Choroid plexus epithelial cell (primary cell): ENCODE data around the gene SPATS2L.

Experiments used
- DNase-seq: peaks from one replicate; pipeline ENCODE4 v3.0.0-alpha.2; 2010; ENCODE audit warnings: low read depth
- H3K4me3 ChIP-seq: 2 replicates; pipeline ENCODE4 v1.5.1; 2011; ENCODE audit warnings: low read depth, mild to moderate bottlenecking, control low read depth, low read length, moderate library complexity
- TF ChIP-seq, protein P1 (sequence below): conservative IDR thresholded peaks from 2 replicates; pipeline ENCODE4 v1.5.1; 2011; ENCODE audit warnings: low read depth, mild to moderate bottlenecking, control low read depth, inconsistent platforms, low read length, moderate library complexity

The SPATS2L gene

DNA sequence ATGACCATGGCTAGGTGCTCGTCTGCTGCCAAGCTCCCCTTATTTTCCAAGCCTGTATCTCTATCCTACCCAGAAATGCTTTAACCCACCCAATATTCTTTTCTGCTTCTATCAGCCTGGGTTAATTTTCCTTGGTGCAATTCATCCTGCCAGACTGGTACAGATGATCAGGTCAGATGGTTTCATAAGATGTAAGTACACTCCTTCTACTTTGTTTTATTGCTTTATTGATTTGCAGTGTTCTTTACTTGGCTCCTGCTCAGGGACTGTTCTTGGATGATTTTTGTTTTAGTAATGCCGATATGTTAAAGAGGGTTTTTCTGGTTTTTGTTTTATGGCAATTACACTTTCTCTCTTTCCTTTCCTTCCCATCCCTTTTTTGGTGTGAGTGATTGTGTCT, 217.1 kb downstream of the SPATS2L start:
- TF ChIP-seq, protein P1, sequence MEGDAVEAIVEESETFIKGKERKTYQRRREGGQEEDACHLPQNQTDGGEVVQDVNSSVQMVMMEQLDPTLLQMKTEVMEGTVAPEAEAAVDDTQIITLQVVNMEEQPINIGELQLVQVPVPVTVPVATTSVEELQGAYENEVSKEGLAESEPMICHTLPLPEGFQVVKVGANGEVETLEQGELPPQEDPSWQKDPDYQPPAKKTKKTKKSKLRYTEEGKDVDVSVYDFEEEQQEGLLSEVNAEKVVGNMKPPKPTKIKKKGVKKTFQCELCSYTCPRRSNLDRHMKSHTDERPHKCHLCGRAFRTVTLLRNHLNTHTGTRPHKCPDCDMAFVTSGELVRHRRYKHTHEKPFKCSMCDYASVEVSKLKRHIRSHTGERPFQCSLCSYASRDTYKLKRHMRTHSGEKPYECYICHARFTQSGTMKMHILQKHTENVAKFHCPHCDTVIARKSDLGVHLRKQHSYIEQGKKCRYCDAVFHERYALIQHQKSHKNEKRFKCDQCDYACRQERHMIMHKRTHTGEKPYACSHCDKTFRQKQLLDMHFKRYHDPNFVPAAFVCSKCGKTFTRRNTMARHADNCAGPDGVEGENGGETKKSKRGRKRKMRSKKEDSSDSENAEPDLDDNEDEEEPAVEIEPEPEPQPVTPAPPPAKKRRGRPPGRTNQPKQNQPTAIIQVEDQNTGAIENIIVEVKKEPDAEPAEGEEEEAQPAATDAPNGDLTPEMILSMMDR: no peak
- no peak overlapping the region for H3K4me3 ChIP-seq
- no peak for DNase-seq

DNA sequence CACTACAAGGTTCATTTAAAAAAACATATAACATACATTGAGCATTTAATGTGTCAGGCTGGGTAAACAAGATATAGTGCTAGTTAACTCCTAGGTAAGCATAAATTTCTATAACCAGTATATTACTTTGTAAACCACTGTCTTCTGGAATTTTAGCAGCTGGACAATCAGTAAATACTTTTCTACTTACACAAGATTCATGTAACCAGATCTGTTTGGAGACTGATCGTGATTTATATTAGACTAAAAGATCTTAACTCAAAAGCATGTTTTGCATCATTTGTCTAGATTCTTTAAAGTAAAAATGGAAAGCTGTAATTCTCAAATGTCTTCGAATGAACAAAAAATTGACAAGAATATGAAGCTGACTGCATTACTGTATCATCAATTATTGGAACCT, 218.6 kb downstream of the SPATS2L start:
- H3K4me3 ChIP-seq: no peak overlapping the region
- TF ChIP-seq, protein P1: no peak
- DNase-seq: no peak

DNA sequence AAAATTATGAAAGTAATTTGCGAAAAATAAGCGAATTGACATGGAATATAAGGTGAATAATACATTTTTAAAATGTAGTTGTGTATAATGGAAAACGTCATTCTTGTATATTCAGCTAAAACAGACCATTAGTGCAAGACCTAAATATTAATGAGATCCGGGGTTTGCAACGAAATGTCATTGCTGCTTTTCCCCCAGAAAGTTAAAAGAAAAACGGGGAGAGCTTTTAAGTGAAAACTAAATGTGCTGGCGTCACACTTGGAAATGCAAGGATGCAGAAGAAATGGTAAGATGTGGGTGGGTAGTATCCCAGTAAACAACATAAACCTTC, 219.0 kb downstream of the SPATS2L start:
- H3K4me3 ChIP-seq: peak overlapping the region; percentile 97
- TF ChIP-seq, protein P1: no peak
- DNase-seq: no peak

DNA sequence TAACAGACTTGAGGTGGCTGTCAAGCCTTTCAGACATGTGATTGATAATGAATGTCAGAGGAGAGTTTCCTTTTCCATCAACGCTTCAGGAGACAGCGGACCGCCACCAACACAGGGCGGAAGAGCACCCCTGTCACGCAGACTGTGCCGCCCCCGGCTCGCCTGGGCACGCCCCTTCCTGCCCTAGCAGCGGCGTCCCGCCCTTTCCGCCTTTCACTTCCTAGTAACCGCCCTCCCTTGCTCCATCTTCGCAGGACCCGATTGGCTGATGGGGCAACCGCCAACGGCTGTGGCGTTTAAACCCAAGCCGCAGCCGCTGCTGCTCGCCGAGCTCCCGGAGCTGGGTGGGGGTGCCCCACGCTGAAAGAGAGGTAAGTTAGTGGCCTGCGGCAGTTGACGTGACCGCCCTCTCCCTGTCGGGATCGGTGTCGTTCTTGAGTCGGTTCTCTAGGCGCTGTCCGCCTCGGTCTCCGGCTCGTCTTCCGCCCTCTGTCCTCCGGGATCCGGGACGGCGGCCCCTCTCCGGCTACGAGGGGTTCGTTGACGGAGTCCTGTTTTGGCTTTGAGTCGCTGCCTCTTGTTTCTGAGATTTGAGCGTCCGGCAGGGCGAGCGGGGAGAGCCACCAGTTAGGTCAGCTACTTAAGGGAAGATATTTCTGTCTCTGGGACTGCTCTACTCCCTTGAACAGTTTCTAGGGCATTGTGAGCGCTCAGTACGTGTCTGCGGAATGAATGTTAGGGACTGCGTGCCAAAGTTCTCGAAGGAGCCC, 219.6 kb downstream of the SPATS2L start, which contains the start of gene SGO2:
Gene SGO2 (plus strand): TSS at position 326 of the 770 bp plus-strand sequence. CDS start 6,769 bp downstream, outside the sequence.
- peak within 1 kb of the TSS; percentile 97 for H3K4me3 ChIP-seq
- DNase-seq: peak; percentile 93
- TF ChIP-seq, protein P1: no peak

DNA sequence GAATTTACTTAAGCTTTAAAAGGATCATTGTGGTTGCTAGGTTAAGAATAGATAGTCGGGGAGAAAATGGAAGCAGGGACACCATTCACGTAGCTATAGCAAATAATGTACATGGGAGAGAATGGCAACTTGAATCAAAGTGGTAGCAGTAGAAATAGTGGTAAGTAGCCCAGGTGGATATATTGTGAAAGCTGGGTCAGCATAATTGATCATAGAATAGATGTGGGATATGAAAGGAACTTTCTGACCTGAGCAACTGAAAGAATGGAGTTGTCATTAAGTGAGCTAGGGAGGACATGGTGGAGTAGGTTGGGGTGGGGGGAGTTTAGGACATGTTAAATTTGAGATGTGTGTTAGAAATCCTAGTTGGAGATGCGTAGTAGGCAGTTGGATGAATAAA, 221.7 kb downstream of the SPATS2L start:
- no peak for DNase-seq
- no peak overlapping the region for H3K4me3 ChIP-seq
- TF ChIP-seq, protein P1: no peak
